H1 (cell line): ENCODE measurements around the gene SART1. TPM values are rescaled to one million over a fixed set of nuclear protein-coding genes. Genes with fewer than 3 reads are reported as not detected.

Experiments
- CBX5 ChIP-seq: fragments of 300-800, 300-1000 bp; sonication (generic); IDR thresholded peaks from 2 replicates; pipeline ENCODE4 v1.7.1; 2016; ENCODE audit warnings: antibody characterized with exemption, low read length, low read depth
- KDM5A ChIP-seq: fragments of 200-600 bp; IDR thresholded peaks from 2 replicates; pipeline ENCODE4 v1.7.1; 2012; ENCODE audit warnings: mild to moderate bottlenecking, low read length, inconsistent platforms, mixed read lengths
- SIN3A ChIP-seq, 2 experiments: IDR thresholded peaks in 1 of 2; conservative IDR thresholded peaks in 1 of 2; 2 replicates each; pipeline ENCODE4 v1.6.1; 2011 to 2012; ENCODE audit warnings: low read length in 2 of 2, improper control_type of control experiment in 1 of 2, low read depth in 1 of 2, mild to moderate bottlenecking in 1 of 2
- polyA plus RNA-seq, 7 experiments: library from polyadenylated mRNA; depleted of rRNA in 3 of 7; stranded (reverse) in 5 of 7; unstranded in 2 of 7; fragments of >200 nt in 5 of 7; fragments of 200-250 nt in 2 of 7; gene quantifications; 1 replicate in 5 of 7; 2 replicates in 1 of 7; 4 replicates in 1 of 7; pipeline versions ENCODE4 v1.2.1 to v1.2.3, GENCODE V29; 2011 to 2013; ENCODE audit warnings: missing spikeins in 2 of 7, mixed read lengths in 2 of 7
- total RNA-seq: library from RNA; stranded (reverse); fragmentation: NEBNext Ultra II Directional; extraction: Animal tissue kit (Norgen Biotek cat#: 25700); gene quantifications from 2 replicates; pipeline ENCODE4 v1.2.1, GENCODE V29; 2021

Gene SART1
- total and polyA plus RNA-seq, 2 of the 8 experiments (the other 6 are each of a cell fraction or from before 2014, with no cell fraction given), result 9.7 to 46.1 TPM

- TF ChIP-seq CBX5, result no peak
- TF ChIP-seq KDM5A, result no peak
- TF ChIP-seq SIN3A (conservative IDR thresholded peaks at IDR 0.05 in 1 of 2, IDR thresholded peaks at IDR 0.05 in 1 of 2; ENCODE audit: low read depth in 1 of 2, low read length in 2 of 2), result no peak
Measured at GRCh38 chr11:65973439-65974110, 12.0 kb downstream of the SART1 start (continued).
